ENCODE measurements around the gene TMUB2. TPM values are rescaled to one million over a fixed set of nuclear protein-coding genes. Genes with fewer than 3 reads are reported as not detected.

TMUB2 gene
- polyA plus RNA-seq, 1 donor, result 46.8 TPM

Other genes with a start within 250 kb of the TMUB2 start
- gene PPY, start 244.5 kb upstream of the TMUB2 start, polyA plus RNA-seq (ENCODE audit: insufficient read length), result 0.45 TPM
- gene PYY, start 233.0 kb upstream of the TMUB2 start, polyA plus RNA-seq (ENCODE audit: insufficient read length), result 0.22 TPM
- 2.0 TPM for gene NAGS, start 182.3 kb upstream of the TMUB2 start, polyA plus RNA-seq (ENCODE audit: insufficient read length)
- 38.7 TPM for gene TMEM101, start 172.0 kb upstream of the TMUB2 start, polyA plus RNA-seq (ENCODE audit: insufficient read length)
- gene LSM12, start 120.3 kb upstream of the TMUB2 start, polyA plus RNA-seq (ENCODE audit: insufficient read length), result 47.4 TPM
- 69.6 TPM for gene G6PC3, start 116.2 kb upstream of the TMUB2 start, polyA plus RNA-seq (ENCODE audit: insufficient read length)
- 44.7 TPM for gene HDAC5, start 63.3 kb upstream of the TMUB2 start, polyA plus RNA-seq (ENCODE audit: insufficient read length)
- 6.8 TPM for gene HROB, start 45.0 kb upstream of the TMUB2 start, polyA plus RNA-seq (ENCODE audit: insufficient read length)
- 3.0 TPM for gene ASB16, start 16.3 kb upstream of the TMUB2 start, polyA plus RNA-seq (ENCODE audit: insufficient read length)
- 69.2 TPM for gene ATXN7L3, start 12.9 kb downstream of the TMUB2 start, polyA plus RNA-seq (ENCODE audit: insufficient read length)
- 121 TPM for gene UBTF, start 32.7 kb downstream of the TMUB2 start, polyA plus RNA-seq (ENCODE audit: insufficient read length)
- gene SLC4A1, start 81.2 kb downstream of the TMUB2 start, polyA plus RNA-seq (ENCODE audit: insufficient read length), result 5.9 TPM
- gene RUNDC3A, start 121.6 kb downstream of the TMUB2 start, polyA plus RNA-seq (ENCODE audit: insufficient read length), result 1.8 TPM
- gene SLC25A39, start 137.9 kb downstream of the TMUB2 start, polyA plus RNA-seq (ENCODE audit: insufficient read length), result 85.4 TPM
- gene GRN, start 158.3 kb downstream of the TMUB2 start, polyA plus RNA-seq (ENCODE audit: insufficient read length), result 236 TPM
- gene FAM171A2, start 176.9 kb downstream of the TMUB2 start, polyA plus RNA-seq (ENCODE audit: insufficient read length), result 28.2 TPM
- gene ITGA2B, start 202.7 kb downstream of the TMUB2 start, polyA plus RNA-seq (ENCODE audit: insufficient read length), result 4.4 TPM